Pancreas (tissue), 10 donors: ENCODE measurements around the gene USP25. TPM values are rescaled to one million over a fixed set of nuclear protein-coding genes. Genes with fewer than 3 reads are reported as not detected.

Experiments
- ATAC-seq, 4 donors: fragments of 200-7000 bp; cut with Tn5 transposase; one replicate each; pipeline versions ENCODE4 v1.8.0 to v1.9.1; 2020; ENCODE audit warnings: mild to moderate bottlenecking in 4 of 4, moderate library complexity in 4 of 4
- DNase-seq, 6 donors: peaks; one replicate each; pipeline ENCODE4 v3.0.0-alpha.2; 2020
- FAIRE-seq: peaks from 2 replicates; lab custom pipeline; 2012; peaks lifted over from hg19 to GRCh38; lab: Jason Lieb, UNC
- H3K27ac ChIP-seq, 4 donors: fragments of 200-600 bp; sonication (generic); 1 replicate in 3 of 4; 2 replicates in 1 of 4; pipeline versions ENCODE4 v1.5.0 to v1.8.0; 2020
- H3K27me3 ChIP-seq, 4 donors: fragments of 200-600 bp; one replicate each; pipeline ENCODE4 v1.8.0; 2021
- H3K36me3 ChIP-seq, 3 donors: fragments of 200-600 bp; sonication (generic) in 1 of 3; one replicate each; pipeline versions ENCODE4 v1.5.0 to v1.8.0; 2020 to 2021
- H3K4me1 ChIP-seq, 3 donors: fragments of 200-600 bp; one replicate each; pipeline ENCODE4 v1.8.0; 2021
- H3K4me3 ChIP-seq, 4 donors: fragments of 200-600 bp; sonication (generic) in 2 of 4; one replicate each; pipeline versions ENCODE4 v1.5.0 to v1.8.0; 2020 to 2021
- H3K9me3 ChIP-seq, 4 donors: fragments of 200-600 bp; one replicate each; pipeline ENCODE4 v1.8.0; 2021
- CTCF ChIP-seq, 4 donors: fragments of 200-600 bp; sonication (generic) in 3 of 4; IDR thresholded peaks; one replicate each; pipeline versions ENCODE4 v1.5.0 to v1.8.0; 2021; ENCODE audit warnings: antibody characterized with exemption in 4 of 4
- WGBS, 2 donors: extraction: QIAGEN DNeasy Blood & Tissue Kit; methylation state at CpG; one replicate each; pipeline ENCODE4 v1.1.7; 2013; 5-methylcytosine and 5-hydroxymethylcytosine counted together
- intact Hi-C, 3 donors: fragments of 100-400 bp; cut with DNase I; formaldehyde crosslinking; loops; one replicate each; pipeline versions ENCODE4 v1.11.1 to v1.14.2; 2022
- polyA plus RNA-seq, 2 donors: library from polyadenylated mRNA; stranded (reverse); fragments of 200-250 nt; gene quantifications; one replicate each; pipeline ENCODE4 v1.2.3, GENCODE V29; 2013
- total RNA-seq, 6 donors: library from RNA; stranded (reverse); fragmentation: NEBNext Ultra II Directional in 4 of 6; extraction: Animal tissue kit (Norgen Biotek cat#: 25700) in 4 of 6; gene quantifications; one replicate each; pipeline versions ENCODE4 v1.2.1 to v1.2.4, GENCODE V29; 2021 to 2023
- donor health status: healthy with polysubstance abuse.
- donor health status: DM: no; HTN: no; CAD: no; lungs with moderate emphysema.
- donor health status: DM: no; HTN: no; CAD: no.
- donor health status: control.
- donor health status: control.
- donor health status: Bipolar disorder and iron deficiency.
- donor health status: DM: yes; HTN: yes; CAD: no.
- donor health status: DM: no; HTN: no; CAD: no.
- donor health status: DM: no; HTN: no; CAD: no.
- donor health status: DM: yes; HTN: yes; CAD: no.

USP25 gene
- total and polyA plus RNA-seq, 8 donors, result 4.3 to 24.8 (median 15.0) TPM

- no peak overlapping the region for H3K27ac ChIP-seq
- intact Hi-C loops, result no loop called here
- ATAC-seq, result no peak
Measured at GRCh38 chr21:15687208-15687607, 42.6 kb upstream of the USP25 start.

GRCh38 chr21:15688016-15688415 lies 41.8 kb upstream of the USP25 start:
- Histone ChIP-seq H3K27ac (no peak overlapping the region), H3K27me3 (no peaks in the 10 kb centered on the region), H3K36me3 (no peaks in the 10 kb centered on the region), H3K4me3 (no peak overlapping the region), H3K4me1 (no peaks in the 10 kb centered on the region), H3K9me3 (no peaks in the 10 kb centered on the region)
- FAIRE-seq (no peak), DNase-seq (no peak), ATAC-seq (no peak)
- 65 to 75% methylated on average over 3 of the region's 3 CpGs for WGBS, 2 donors
- TF ChIP-seq CTCF (IDR thresholded peaks at IDR 0.05), result no peak
- intact Hi-C loops, result no loop called here

More at GRCh38 chr21:15687208-15687607, 42.6 kb upstream of the USP25 start:
- DNase-seq, result no peak
- no peaks in the 10 kb centered on the region for H3K4me1 ChIP-seq
- FAIRE-seq, result no peak
- H3K4me3 ChIP-seq, result no peak overlapping the region
- no peaks in the 10 kb centered on the region for H3K36me3 ChIP-seq
- no peak for TF ChIP-seq CTCF (IDR thresholded peaks at IDR 0.05)
- no peaks in the 10 kb centered on the region for H3K27me3 ChIP-seq
- WGBS, 2 donors, result 60 to 72% methylated on average over 3 of the region's 3 CpGs
- H3K9me3 ChIP-seq, result no peaks in the 10 kb centered on the region

- no peak for FAIRE-seq
- Histone ChIP-seq H3K36me3 (no peaks in the 10 kb centered on the region), H3K27ac (no peak overlapping the region), H3K27me3 (no peaks in the 10 kb centered on the region), H3K4me1 (no peaks in the 10 kb centered on the region), H3K9me3 (no peaks in the 10 kb centered on the region), H3K4me3 (no peak overlapping the region)
- intact Hi-C loops, result no loop called here
- TF ChIP-seq CTCF (IDR thresholded peaks at IDR 0.05), result no peak
- DNase-seq, result no peak
- ATAC-seq, result no peak
- 67 to 89% methylated on average over 2 of the region's 2 CpGs for WGBS, 2 donors
Measured at GRCh38 chr21:15688809-15689208, 41.0 kb upstream of the USP25 start.

GRCh38 chr21:15692711-15693110 lies 37.1 kb upstream of the USP25 start:
- FAIRE-seq, result no peak
- no peak for DNase-seq
- WGBS, 2 donors, result 83 to 93% methylated on average over 2 of the region's 2 CpGs
- no peak for ATAC-seq
- Histone ChIP-seq H3K27me3 (no peaks in the 10 kb centered on the region), H3K27ac (no peak overlapping the region), H3K4me3 (no peak overlapping the region), H3K4me1 (no peaks in the 10 kb centered on the region), H3K9me3 (no peaks in the 10 kb centered on the region), H3K36me3 (no peaks in the 10 kb centered on the region)
- intact Hi-C loops, result no loop called here
- TF ChIP-seq CTCF (IDR thresholded peaks at IDR 0.05), result no peak

GRCh38 chr21:15695241-15695640 lies 34.5 kb upstream of the USP25 start:
- intact Hi-C loops, result no loop called here
- no peaks in the 10 kb centered on the region for H3K27me3 ChIP-seq
- DNase-seq (no peak), FAIRE-seq (no peak), ATAC-seq (no peak)
- no peak overlapping the region for H3K4me3 ChIP-seq
- no peak overlapping the region for H3K27ac ChIP-seq
- H3K9me3 ChIP-seq, result no peaks in the 10 kb centered on the region
- no peaks in the 10 kb centered on the region for H3K36me3 ChIP-seq
- no peak for TF ChIP-seq CTCF (IDR thresholded peaks at IDR 0.05)
- WGBS, 2 donors, result 97 to 100% methylated on average over 1 of the region's 1 CpG
- no peaks in the 10 kb centered on the region for H3K4me1 ChIP-seq
